Tibial artery (tissue), 4 donors: ENCODE measurements around the gene TMEM245.

Experiments
- DNase-seq, 2 donors: peaks; one replicate each; pipeline ENCODE4 v3.0.0-alpha.2; 2019
- H3K27ac ChIP-seq, 2 donors: fragments of 200-600 bp; sonication (generic) in 1 of 2; 1 replicate in 1 of 2; 2 replicates in 1 of 2; pipeline ENCODE4 v1.5.1; 2018 to 2019; ENCODE audit warnings: mild to moderate bottlenecking in 1 of 2
- H3K27me3 ChIP-seq, 2 donors: fragments of 200-600 bp; sonication (generic) in 1 of 2; one replicate each; pipeline versions ENCODE4 v1.5.1 to v1.6.0; 2016 to 2019
- H3K36me3 ChIP-seq, 3 donors: fragments of 200-600 bp; sonication (generic) in 2 of 3; one replicate each; pipeline ENCODE4 v1.5.1; 2016 to 2019; ENCODE audit warnings: mild to moderate bottlenecking in 2 of 3
- H3K4me1 ChIP-seq, 4 donors: fragments of 200-600 bp; sonication (generic) in 2 of 4; 1 replicate in 3 of 4; 2 replicates in 1 of 4; pipeline ENCODE4 v1.5.1; 2016 to 2019
- H3K4me3 ChIP-seq, 2 donors: fragments of 200-600 bp; sonication (generic) in 1 of 2; 1 replicate in 1 of 2; 2 replicates in 1 of 2; pipeline ENCODE4 v1.5.1; 2018 to 2019; ENCODE audit warnings: mild to moderate bottlenecking in 2 of 2
- H3K9me3 ChIP-seq, 3 donors: fragments of 200-600 bp; sonication (generic) in 1 of 3; one replicate each; pipeline ENCODE4 v1.5.1; 2016 to 2019
- CTCF ChIP-seq, 2 experiments: fragments of 200-600 bp in 1 of 2; fragments of 450-650 bp in 1 of 2; IDR thresholded peaks; one replicate each; pipeline ENCODE4 v1.5.1; 2017 to 2019; ENCODE audit warnings: antibody characterized with exemption in 2 of 2, mild to moderate bottlenecking in 1 of 2, moderate library complexity in 1 of 2
- intact Hi-C: fragments of 100-400 bp; cut with DNase I; formaldehyde crosslinking; loops from one replicate; pipeline ENCODE4 v1.15.0; 2023; ENCODE audit warnings: low total_unique reads

Gene TMEM245

GRCh38 chr9:109002141-109002540 is 117.6 kb downstream of the TMEM245 start:
- TF ChIP-seq CTCF (IDR thresholded peaks at IDR 0.05): no peak
- no peak overlapping the region for H3K27ac ChIP-seq
- intact Hi-C loops: no loop called here

GRCh38 chr9:109001275-109001676 is 118.5 kb downstream of the TMEM245 start:
- Histone ChIP-seq H3K36me3 (peaks cover 0 to 20% (median 0%) of the 10 kb centered on the region in 3 donors), H3K27me3 (no peaks in the 10 kb centered on the region), H3K4me3 (no peak overlapping the region), H3K9me3 (peaks cover 0 to 9% (median 5%) of the 10 kb centered on the region in 3 donors), H3K4me1 (no peaks in the 10 kb centered on the region), H3K27ac (no peak overlapping the region)
- intact Hi-C loops: no loop called here
- TF ChIP-seq CTCF (IDR thresholded peaks at IDR 0.05): no peak
- no peak for DNase-seq

More at GRCh38 chr9:109002141-109002540, 117.6 kb downstream of the TMEM245 start:
- Histone ChIP-seq H3K4me1 (no peaks in the 10 kb centered on the region), H3K9me3 (peaks cover 0 to 9% (median 5%) of the 10 kb centered on the region in 3 donors), H3K36me3 (peaks cover 0 to 17% (median 0%) of the 10 kb centered on the region in 3 donors), H3K4me3 (no peak overlapping the region), H3K27me3 (no peaks in the 10 kb centered on the region)
- DNase-seq: no peak

- TF ChIP-seq CTCF (IDR thresholded peaks at IDR 0.05): no peak
- H3K4me1 ChIP-seq: no peaks in the 10 kb centered on the region
- intact Hi-C loops: no loop called here
- H3K27me3 ChIP-seq: no peaks in the 10 kb centered on the region
- no peak overlapping the region for H3K4me3 ChIP-seq
- peaks cover 0 to 9% (median 0%) of the 10 kb centered on the region in 3 donors for H3K36me3 ChIP-seq
- H3K27ac ChIP-seq: no peak overlapping the region
- DNase-seq: no peak
- no peaks in the 10 kb centered on the region for H3K9me3 ChIP-seq
Measured at GRCh38 chr9:108997112-108997511, 122.6 kb downstream of the TMEM245 start.

GRCh38 chr9:108996643-108997042 is 123.1 kb downstream of the TMEM245 start:
- no peak for DNase-seq
- TF ChIP-seq CTCF (IDR thresholded peaks at IDR 0.05): no peak
- Histone ChIP-seq H3K27ac (no peak overlapping the region), H3K4me1 (peaks cover 0 to 2% (median 0%) of the 10 kb centered on the region in 4 donors), H3K9me3 (no peaks in the 10 kb centered on the region), H3K27me3 (no peaks in the 10 kb centered on the region), H3K4me3 (no peak overlapping the region), H3K36me3 (peaks cover 0 to 7% (median 0%) of the 10 kb centered on the region in 3 donors)
- intact Hi-C loops: no loop called here

- no peak overlapping the region for H3K4me3 ChIP-seq
- H3K27me3 ChIP-seq: no peaks in the 10 kb centered on the region
- H3K36me3 ChIP-seq: peaks cover 2 to 15% (median 9%) of the 10 kb centered on the region in 3 donors
- intact Hi-C loops: no loop called here
- no peak for TF ChIP-seq CTCF (IDR thresholded peaks at IDR 0.05)
- H3K9me3 ChIP-seq: no peaks in the 10 kb centered on the region
- DNase-seq: peak; percentile 27 to 67
- H3K4me1 ChIP-seq: peaks cover 0 to 5% (median 0%) of the 10 kb centered on the region in 4 donors
- no peak overlapping the region for H3K27ac ChIP-seq
Measured at GRCh38 chr9:108994695-108995094, 125.1 kb downstream of the TMEM245 start.

- Histone ChIP-seq H3K4me1 (peaks cover 0 to 5% (median 0%) of the 10 kb centered on the region in 4 donors), H3K9me3 (no peaks in the 10 kb centered on the region), H3K36me3 (peaks cover 8 to 22% (median 19%) of the 10 kb centered on the region in 3 donors), H3K27me3 (no peaks in the 10 kb centered on the region), H3K27ac (no peak overlapping the region), H3K4me3 (no peak overlapping the region)
- intact Hi-C loops: no loop called here
- no peak for DNase-seq
- no peak for TF ChIP-seq CTCF (IDR thresholded peaks at IDR 0.05)
Measured at GRCh38 chr9:108991479-108991878, 128.3 kb downstream of the TMEM245 start.
